GM18517 (cell line): ENCODE measurements around the gene RMRP.

Experiments
- ATAC-seq: cut with Tn5 transposase; IDR thresholded peaks from one replicate; pipeline ENCODE4 v1.9.1; 2021; ENCODE audit warnings: mild to moderate bottlenecking, moderate library complexity; ENCODE audit not compliant: unreplicated experiment

RMRP gene

DNA sequence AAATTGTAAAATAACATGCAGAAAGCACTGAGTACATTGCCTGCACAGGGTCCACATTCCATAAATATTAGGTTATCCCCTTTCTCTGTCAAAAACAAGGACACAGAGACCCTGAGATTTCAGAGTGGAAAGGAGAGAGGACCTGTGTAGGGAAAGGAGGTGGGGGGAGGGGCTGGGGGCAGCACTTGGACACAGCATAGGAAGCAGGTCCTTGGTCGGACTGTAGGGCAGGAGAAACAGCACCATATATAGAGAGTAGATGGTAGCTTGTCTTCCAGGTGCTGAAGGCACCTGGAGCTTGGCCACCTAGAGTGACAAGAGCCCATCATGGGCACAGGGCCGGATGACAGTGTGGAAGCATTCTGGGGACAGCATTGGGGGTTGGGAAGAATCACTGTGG is 29.5 kb upstream of the RMRP start:
- ATAC-seq, result no peak

GRCh38 chr9:35686222-35687203 is 28.7 kb upstream of the RMRP start:
- no peak for ATAC-seq

DNA sequence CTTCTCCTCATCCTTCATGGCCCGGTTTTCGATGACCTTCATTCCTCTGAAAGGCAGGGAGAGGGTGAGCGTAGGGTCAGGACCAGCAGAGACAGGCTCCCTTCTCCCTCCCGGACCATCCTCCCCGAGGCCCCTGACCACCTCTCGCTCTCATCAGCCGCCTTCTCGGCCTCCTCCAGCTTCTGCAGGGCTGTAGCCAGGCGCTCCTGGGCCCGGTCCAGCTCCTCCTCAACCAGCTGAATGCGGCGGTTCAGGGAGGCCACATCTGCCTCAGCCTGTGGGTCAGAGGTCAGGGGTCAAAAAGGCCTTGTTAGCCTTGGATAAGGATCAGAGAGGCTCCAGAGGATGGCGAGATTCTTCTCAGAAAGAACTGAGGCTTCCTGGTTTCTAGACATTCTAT is 27.7 kb upstream of the RMRP start:
- ATAC-seq, result no peak

GRCh38 chr9:35684921-35685320 is 27.1 kb upstream of the RMRP start:
- ATAC-seq, result no peak

- ATAC-seq, result no peak
Measured at GRCh38 chr9:35683323-35683722, 25.5 kb upstream of the RMRP start.

DNA sequence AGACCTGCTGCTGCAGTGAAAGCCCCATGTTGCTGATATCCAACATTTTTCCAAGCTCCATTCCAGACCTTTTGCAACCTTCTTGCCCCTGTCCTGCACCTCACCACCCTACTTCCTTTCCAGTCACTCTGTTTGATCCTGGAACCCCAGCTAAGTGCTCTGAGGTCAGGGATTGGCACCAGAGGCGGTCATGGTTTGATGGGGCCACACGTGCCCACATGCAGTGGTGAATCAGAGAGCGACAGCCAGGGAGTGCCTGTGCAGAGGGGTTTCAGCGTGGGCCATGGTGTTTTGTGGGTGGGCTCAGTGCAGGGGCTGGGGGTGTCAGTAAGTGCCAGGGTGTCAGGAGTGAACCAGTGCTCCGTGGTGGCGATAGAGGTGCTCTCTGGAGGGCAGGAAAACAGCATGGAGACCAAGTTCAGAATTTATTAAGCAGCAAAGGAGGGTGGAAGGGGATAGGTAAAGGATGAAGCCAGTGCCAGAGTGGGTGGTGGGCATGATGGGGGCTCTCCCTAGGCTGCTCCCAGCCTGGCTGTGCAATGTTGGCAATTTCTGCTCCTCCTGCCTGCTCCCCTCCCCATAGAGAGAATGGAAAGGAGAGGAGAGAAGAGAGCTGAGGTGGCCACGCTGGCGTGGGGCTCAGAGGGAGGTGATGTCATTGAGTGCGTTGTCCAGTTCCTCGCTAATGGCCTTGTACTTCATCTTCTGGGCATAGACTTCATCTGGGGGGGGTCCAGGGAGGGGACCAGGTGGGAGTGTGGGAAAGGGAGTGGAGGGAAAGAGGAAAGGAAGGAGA is 24.9 kb upstream of the RMRP start:
- no peak for ATAC-seq

DNA sequence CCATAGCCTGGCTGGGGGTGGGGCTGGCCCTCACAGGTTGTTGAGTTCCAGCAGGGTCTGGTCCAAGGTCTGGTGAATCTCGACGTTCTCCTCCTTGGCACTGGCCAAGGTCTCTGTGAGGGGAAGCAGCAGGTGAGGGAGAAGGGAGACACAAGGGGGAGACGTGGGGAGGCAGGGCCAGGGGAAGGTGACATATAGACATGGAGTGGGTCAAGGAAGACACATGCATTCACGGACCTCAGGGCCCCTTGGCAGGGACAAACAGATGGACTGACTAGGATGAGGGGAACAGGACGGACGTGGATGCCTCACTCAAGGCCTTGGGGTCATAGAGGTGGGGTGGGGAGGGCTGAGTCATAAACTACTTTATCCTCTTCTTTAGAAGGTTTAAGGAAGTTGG is 24.2 kb upstream of the RMRP start:
- no peak for ATAC-seq

DNA sequence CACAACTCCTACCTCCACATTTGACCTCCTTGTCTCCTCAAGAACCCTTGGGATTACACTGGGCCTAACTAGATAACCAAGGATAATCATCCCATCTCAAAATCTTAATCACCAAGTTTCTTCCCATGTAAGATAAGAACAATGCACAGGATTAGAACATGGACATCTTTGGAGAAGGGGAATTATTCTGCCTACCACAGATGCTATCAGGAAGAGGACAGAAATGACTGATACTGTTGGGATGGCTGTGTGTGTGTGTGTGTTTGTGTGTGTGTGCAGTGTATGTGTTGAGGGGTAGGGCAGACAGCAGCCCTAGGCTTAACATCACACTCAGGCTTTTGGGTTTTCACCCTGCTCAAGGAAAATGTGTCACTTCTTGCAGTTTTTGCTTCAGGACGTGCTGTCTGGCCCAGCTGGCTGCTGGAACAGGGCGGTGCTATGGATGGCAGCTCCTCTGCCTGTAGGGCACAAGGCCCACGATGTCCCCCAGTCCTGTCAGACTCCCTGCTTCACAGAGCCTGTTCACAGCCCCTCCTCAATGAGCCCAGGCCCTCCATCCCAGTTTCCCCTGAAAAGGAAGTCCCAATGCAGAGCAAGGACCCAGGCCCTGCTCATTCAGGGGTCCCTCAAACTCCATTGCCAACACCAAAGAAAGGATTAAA is 23.7 kb upstream of the RMRP start:
- no peak for ATAC-seq

DNA sequence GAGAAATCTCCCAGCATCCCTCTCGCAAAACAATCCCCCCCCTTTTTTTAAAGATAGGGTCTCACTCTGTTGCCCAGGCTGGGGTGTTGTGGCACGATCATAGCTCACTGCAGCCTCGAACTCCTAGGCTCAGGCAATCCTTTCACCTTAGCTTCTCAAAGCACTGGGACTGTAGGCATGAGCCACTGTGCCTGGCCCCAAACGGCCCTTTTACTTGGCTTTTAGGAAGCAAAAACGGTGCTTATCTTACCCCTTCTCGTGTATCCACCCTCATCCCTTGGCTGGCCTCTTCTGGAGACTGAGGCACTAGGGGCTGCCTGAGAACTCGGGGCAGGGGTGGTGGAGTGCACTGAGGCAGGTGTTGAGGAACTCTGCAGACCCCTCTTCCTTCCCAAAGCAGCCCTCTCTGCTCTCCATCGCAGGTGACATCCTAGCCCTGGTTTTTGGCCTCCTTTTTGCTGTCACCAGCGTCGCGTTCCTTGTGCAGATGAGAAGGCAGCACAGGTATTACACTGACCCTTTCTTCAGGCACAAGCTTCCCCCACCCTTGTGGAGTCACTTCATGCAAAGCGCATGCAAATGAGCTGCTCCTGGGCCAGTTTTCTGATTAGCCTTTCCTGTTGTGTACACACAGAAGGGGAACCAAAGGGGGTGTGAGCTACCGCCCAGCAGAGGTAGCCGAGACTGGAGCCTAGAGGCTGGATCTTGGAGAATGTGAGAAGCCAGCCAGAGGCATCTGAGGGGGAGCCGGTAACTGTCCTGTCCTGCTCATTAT is 22.7 kb upstream of the RMRP start:
- no peak for ATAC-seq

- no peak for ATAC-seq
Measured at GRCh38 chr9:35679766-35680330, 22.0 kb upstream of the RMRP start.

DNA sequence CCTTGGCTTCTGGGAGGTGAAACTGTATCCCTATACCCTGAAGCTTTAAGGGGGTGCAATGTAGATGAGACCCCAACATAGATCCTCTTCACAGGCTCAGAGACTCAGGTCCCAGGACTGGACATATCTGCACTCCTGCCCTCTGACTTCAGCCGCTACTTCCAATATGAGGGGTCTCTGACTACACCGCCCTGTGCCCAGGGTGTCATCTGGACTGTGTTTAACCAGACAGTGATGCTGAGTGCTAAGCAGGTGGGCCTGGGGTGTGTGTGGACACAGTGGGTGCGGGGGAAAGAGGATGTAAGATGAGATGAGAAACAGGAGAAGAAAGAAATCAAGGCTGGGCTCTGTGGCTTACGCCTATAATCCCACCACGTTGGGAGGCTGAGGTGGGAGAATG is 21.3 kb upstream of the RMRP start:
- no peak for ATAC-seq

- no peak for ATAC-seq
Measured at GRCh38 chr9:35675732-35676392, 18.0 kb upstream of the RMRP start.

DNA sequence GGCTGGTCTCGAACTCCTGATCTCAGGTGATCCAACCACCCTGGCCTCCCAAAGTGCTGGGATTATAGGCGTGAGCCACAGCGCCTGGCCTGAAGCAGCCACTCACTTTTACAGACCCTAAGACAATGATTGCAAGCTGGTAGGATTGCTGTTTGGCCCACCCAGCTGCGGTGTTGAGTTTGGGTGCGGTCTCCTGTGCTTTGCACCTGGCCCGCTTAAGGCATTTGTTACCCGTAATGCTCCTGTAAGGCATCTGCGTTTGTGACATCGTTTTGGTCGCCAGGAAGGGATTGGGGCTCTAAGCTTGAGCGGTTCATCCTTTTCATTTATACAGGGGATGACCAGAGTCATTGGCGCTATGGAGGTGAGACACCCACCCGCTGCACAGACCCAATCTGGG is 17.4 kb upstream of the RMRP start:
- no peak for ATAC-seq

- no peak for ATAC-seq
Measured at GRCh38 chr9:35674025-35674361, 16.2 kb upstream of the RMRP start.

GRCh38 chr9:35673132-35674024 is 15.6 kb upstream of the RMRP start, which contains the start of gene CA9:
CA9 (plus strand) TSS chr9:35673928; CDS start chr9:35673960, 32 bp downstream.
- ATAC-seq, result no peak

DNA sequence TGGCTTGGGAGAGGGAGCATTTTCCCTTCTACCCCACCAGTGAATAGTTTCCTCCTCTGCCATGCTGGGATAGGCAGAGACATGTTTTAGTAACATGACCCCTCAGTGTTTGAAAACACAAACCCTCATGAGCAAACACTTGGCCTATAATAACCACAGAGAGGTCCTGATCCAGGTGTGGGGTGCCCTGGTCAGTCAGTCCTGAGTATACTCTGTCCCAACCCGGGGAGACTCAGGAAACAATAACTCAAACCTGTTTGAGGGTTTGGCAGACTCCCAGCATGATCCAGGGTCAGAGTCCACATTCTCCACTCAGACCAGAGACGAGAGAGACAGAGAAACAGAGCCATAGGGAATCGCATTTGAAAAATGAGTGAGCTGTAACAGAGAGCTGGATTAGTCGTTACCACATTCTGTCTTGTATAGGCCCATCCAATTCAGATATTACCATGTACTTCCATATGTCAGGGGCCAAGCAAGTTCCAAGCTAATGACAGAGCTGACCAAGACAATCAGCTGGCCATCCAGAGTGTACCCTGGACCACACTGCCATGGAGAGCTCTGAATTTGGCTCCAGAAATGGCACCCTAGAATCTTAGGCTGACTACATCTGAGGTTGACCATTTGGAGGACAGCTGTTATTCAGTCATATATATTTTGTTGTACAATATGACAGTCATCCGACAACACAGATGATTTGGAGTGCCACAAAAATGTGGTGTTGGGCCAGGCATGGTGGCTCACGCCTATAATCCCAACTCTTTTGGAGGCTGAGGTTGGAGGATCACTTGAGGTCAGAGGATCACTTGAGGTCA is 11.7 kb upstream of the RMRP start:
- no peak for ATAC-seq

DNA sequence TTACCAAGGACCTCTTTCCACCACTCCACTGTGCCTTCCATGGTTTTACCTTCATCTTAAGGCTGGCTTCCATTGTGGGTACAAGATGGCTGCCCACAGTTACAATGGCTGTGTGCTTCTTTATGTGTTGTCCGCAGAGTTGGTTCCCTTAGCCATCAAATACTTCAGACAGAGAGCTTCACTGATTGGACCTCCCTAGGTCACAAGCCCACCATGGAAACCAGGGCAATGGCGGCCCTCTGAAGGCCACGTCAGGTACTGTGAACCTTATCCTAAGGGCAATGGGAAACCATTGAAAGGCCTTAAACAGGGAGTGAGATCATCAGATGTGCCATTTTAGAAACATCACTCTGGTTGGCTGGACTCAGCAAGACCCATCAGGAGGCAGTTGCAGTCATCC is 10.1 kb upstream of the RMRP start:
- ATAC-seq, result no peak

GRCh38 chr9:35666549-35666948 is 8.7 kb upstream of the RMRP start:
- no peak for ATAC-seq
